ENCODE data around the gene TNNC2.

TNNC2 gene

DNA sequence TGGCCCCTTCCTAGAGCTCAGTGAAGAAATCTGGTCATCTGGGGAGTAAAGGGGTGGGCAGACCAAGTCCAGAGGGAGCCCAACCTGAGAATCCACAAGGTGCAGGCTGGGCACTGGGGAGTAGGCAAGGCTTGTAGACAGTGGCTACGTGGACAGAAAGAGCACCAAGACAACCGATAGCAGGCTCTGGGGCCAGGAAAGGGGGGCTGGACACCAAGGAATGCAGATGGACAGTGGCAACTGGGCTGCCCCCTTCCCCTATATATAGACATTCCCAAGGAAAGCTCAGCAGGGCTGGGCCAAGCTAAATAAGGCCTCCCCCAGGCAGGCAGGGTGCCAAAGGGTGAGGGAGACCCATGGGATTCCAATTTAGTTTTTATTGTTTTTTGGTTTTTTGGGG, 1.5 kb upstream of the TNNC2 start:
- TF ChIP-seq CTCF (IDR thresholded peaks at IDR 0.05; ENCODE audit: extremely low read depth, missing control alignments): no peak

GRCh38 chr20:45827712-45828111, 600 bp upstream of the TNNC2 start:
- DNase-seq (ENCODE audit: low spot score): no peak
- no peak for TF ChIP-seq CTCF (IDR thresholded peaks at IDR 0.05; ENCODE audit: extremely low read depth, missing control alignments)

More for the DNA sequence above, 1.5 kb upstream of the TNNC2 start:
- no peak for DNase-seq (ENCODE audit: low spot score)

GRCh38 chr20:45826381-45827019, 612 bp downstream of the TNNC2 start:
- TF ChIP-seq CTCF (IDR thresholded peaks at IDR 0.05; ENCODE audit: extremely low read depth, missing control alignments): no peak
- DNase-seq (ENCODE audit: low spot score): no peak

- no peak for TF ChIP-seq CTCF (IDR thresholded peaks at IDR 0.05; ENCODE audit: extremely low read depth, missing control alignments)
- DNase-seq (ENCODE audit: low spot score): peak; percentile 62
These were observed 2.9 kb downstream of the TNNC2 start for GRCh38 chr20:45823949-45824835.

GRCh38 chr20:45822857-45823256, 4.3 kb downstream of the TNNC2 start:
- TF ChIP-seq CTCF (IDR thresholded peaks at IDR 0.05; ENCODE audit: extremely low read depth, missing control alignments): no peak
- no peak for DNase-seq (ENCODE audit: low spot score)

DNA sequence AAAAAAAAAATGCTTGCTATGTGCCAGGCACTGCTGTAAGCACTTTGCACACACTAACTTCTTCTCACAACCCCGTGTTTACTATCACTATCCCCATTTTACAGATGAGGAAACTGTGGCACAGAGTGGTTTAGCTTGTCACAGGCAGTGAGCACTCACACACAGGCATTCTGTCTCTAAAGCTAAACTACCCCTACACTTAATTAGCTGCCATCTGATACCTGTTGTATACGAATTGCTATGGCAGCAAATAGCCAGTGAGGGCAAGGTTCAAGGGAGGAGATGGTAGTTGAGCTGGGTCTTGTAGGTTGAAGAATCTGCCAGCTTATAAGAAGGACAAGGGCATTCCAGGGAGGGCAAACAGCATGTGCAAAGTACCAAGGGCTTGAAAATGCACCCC, 5.2 kb downstream of the TNNC2 start:
- DNase-seq (ENCODE audit: low spot score): no peak
- TF ChIP-seq CTCF (IDR thresholded peaks at IDR 0.05; ENCODE audit: extremely low read depth, missing control alignments): no peak

DNA sequence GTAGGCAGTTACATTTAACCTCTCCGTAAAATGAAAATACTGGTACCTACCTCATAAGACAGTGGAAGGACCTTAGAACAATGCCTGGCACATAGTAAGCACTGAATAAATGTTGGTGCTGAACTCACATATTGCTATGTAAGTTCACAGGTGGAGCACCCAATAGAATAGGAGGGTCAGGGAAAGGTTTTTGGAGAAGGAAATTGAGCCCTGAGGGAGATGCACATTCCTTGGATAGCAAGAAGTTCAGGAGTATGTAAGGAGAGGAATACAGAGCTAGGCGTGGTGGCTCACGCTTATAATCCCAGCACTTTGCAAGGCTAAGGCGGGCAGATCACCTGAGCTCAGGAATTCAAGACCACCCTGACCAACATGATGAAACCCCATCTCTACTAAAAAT, 7.6 kb downstream of the TNNC2 start:
- TF ChIP-seq CTCF (IDR thresholded peaks at IDR 0.05; ENCODE audit: extremely low read depth, missing control alignments): no peak
- no peak for DNase-seq (ENCODE audit: low spot score)

Measured in GM20000 (cell line).